H7 (cell line): ENCODE measurements around the gene JSRP1. TPM values are rescaled to one million over a fixed set of nuclear protein-coding genes. Genes with fewer than 3 reads are reported as not detected.
A peak's percentile ranks its signal among the peaks of the same experiment; 100 is the strongest.

ENCODE experiments used
- DNase-seq: peaks from one replicate; pipeline ENCODE4 v3.0.0; 2012
- H3K27me3 ChIP-seq: 2 replicates; pipeline ENCODE4 v1.6.0; 2011; ENCODE audit warnings: mild to moderate bottlenecking, low read length; ENCODE audit not compliant: control insufficient read depth, insufficient read depth
- H3K36me3 ChIP-seq: replicated peaks from 2 replicates; pipeline ENCODE4 v1.5.1; 2011; ENCODE audit warnings: low read length; ENCODE audit not compliant: control insufficient read depth, insufficient read depth
- H3K4me3 ChIP-seq: 2 replicates; pipeline ENCODE4 v1.5.1; 2011; ENCODE audit warnings: low read depth, mild to moderate bottlenecking, control low read depth, low read length, moderate library complexity; ENCODE audit not compliant: insufficient read depth
- total RNA-seq: library from RNA; depleted of rRNA; stranded (reverse); fragments of >200 nt; shearing (Covaris generic); gene quantifications from 2 replicates; pipeline ENCODE4 v1.2.3, GENCODE V29; 2014

Gene JSRP1
- total RNA-seq, 1 experiment from 2014 or later, result not detected

DNA sequence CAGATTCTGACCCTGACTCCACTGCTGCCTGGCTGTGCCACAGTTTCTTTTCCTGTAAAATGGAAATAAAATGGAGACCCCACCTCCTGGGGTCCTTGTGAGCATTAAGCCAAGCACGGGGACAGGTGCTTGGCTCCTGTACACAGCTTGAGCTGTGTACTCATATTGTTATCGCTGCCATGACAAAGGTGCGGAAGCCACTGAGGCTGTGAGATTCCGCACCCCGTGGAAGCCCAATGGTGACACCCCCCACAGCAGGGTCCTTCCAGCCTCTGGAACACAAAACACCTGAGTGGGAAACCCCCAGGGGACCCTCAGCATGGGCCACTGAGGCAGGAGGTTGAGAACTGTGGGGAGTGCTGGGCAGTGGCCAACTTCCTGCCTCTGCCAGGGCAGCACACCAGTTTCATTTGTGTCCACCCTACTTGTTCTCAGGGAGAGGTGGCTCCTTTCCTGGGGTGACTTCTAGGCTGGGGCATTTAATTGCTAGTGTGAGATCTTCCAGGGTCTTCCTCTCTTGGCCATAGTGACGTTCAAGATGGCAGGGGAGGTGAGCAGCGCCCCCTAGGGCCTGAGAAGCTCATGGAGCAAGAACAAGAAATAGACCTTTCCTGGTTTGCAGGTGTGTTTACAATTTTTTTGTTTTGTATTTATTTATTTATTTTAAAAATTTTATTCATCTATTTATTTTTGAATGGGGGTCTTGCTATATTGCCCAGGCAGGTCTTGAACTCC lies 5.4 kb upstream of the JSRP1 start:
- no peaks in the 10 kb centered on the region for H3K36me3 ChIP-seq
- H3K27me3 ChIP-seq, result no peaks in the 10 kb centered on the region
- peak; percentile 83 for DNase-seq
- no peak overlapping the region for H3K4me3 ChIP-seq

DNA sequence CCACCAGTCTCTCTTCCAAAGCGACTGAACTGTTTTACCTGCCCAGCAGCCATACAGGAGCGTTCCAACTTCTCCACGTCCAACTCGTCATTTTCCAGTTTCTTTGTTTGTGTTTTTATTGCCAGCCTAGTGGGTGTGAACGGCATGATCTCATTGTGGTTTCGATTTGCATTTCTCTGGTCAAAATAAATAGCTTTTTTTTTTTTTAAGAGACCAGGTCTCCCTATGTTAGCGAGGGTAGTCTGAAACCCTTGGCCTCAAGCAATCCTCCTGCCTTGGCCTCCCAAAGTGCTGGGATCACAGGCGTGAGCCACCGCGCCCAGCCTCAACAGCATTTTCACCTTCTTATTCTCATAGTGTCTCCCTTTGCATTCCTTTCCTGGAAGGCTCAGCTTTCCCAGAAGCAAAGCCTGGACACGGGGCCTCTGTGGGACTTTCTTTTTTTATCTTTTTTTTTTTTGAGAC lies 4.2 kb upstream of the JSRP1 start:
- no peak for DNase-seq
- Histone ChIP-seq H3K36me3 (no peaks in the 10 kb centered on the region), H3K4me3 (no peak overlapping the region), H3K27me3 (no peaks in the 10 kb centered on the region)

DNA sequence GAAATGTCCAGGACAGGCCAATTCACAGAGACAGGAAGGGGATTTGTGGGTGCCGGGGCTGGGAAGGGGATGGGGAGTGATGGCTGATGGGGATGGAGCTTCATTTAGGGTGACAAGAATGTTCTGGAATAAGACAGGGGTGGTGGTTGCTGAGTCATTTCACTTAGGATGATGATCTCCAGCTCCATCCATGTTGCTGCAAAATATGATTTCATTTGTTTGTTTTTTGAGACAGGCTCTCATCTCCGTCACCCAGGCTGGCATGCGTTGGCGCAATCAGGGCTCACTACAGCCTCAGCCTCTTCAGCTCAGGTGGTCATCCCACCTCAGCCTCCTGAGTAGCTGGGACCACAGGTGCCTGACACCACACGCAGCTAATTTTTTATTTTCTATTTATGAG lies 3.1 kb upstream of the JSRP1 start:
- Histone ChIP-seq H3K4me3 (no peak overlapping the region), H3K36me3 (no peaks in the 10 kb centered on the region), H3K27me3 (no peaks in the 10 kb centered on the region)
- DNase-seq, result no peak

DNA sequence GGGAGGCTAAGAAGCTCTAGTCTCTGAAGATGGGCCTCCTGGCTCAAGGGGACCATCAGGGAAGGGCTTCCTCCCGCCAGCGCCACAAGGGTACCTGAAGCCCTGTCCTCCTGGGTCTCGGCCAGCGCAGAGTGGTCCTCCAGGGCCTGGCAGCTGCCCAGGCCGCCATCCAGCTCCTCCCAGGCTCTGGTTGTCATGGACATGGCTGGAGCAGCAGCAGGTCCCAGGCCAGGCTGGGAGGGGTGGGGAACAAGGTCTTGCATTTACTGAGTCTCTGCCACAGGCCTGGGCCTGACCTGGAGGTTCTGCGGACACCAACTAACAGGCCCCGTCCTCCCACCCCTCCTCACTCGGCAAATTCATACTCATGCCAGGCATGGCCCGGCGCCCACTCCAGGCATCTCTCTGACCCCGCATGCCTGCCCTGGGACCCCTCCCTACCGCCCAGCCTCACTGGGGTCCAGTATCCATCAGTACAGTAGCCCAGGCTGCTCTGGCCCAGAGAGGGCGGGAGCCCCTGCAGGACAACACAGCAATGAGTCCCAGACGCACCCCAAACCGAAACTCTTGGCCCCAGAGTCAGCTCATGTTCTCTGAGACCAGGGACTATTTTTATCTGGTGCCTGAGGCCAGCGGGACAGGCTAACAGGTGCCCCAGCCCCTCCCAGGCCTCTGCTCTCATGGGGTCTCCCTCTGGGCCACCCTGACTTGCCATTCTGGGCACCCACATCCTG lies 938 bp downstream of the JSRP1 start:
- H3K27me3 ChIP-seq, result peaks cover 14% of the 10 kb centered on the region
- no peak overlapping the region for H3K4me3 ChIP-seq
- H3K36me3 ChIP-seq, result no peaks in the 10 kb centered on the region
- no peak for DNase-seq

DNA sequence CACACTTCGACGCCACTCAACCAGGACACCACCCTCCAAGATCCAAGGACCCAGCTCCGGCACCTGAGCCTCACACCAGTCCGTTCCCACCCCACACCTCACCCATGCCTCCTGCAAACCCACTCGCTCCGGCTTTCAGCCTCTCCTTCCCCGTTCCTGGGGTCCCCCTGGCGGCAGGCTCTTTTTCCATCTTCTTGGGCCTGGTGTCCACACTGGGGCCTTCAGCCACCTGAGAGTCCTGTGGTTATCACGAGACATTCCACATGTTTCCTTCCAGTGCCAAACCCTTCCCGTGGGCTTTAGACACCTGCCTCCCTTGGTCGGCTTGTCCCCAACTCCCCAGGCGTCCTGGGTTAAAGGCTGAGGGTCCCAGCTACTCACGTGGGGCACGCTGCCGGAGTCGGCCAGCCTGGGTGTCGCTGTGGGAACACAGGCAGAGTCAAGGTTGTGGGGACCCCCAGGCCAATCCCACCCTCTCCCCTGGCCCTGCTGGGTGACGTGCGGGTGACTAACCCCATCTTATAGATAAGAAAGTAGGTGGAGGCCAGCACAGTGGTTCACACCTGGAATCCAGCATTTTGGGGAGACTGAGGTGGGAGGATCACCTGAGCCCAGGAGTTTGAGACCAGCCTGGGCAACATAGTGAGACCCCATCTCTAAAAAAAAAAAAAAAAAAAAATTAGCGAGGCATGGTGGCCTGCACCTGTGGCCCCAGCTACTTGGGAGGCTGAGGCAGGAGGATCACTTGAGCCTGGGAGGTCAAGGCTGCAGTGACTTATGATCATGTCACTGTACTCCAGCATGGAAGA lies 1.9 kb downstream of the JSRP1 start:
- Histone ChIP-seq H3K4me3 (peak overlapping the region; percentile 47; the same call in 1 of the 2 replicates), H3K36me3 (no peaks in the 10 kb centered on the region), H3K27me3 (peaks cover 14% of the 10 kb centered on the region)
- DNase-seq, result peak; percentile 95

DNA sequence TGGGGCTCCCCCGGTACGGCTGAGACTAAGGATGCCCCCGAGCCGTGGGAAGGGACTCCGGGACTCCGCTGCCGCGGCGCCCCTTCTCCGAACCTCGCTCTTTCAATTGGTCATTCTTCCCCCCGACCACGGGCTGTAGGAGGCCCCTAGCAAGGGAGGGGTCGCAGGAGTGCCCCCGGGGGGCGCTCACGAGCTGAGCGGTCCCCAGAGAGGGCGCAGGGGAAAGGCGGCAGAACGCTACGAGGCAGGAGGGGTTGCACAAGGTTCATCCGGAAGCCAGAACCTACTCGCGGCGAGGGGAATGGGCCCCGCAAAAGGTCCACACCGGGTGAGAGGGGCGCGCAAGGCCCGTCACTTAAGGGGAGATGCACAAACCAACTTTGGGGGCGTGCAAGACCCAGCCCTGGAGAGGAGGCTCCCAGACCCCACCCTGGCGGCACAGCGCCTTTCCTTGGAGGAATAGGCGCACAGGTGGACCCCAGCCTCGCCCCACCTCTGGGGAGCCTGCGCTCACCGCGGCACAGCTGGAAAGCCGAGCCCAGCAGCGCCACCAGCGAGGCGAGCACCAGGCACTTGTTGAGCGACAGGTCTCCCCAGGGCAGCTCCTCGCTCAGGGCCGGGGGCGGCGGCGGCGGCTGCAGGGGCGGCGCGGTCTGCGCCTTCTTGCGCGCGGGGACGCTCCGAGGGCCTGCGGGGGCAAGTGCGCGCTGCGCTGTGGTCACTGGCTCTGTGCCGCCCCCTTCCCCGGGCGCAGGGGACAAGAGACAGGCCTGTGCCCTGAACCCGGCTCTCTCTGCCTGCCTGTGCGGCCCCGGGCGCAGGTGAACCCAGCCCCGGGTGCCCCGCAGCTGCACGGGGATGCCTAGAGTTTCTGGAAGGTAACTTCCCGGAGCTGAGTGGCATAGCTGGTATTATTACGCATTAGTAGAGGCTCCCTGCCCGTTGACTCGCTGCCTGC lies 2.8 kb downstream of the JSRP1 start:
- Histone ChIP-seq H3K36me3 (no peaks in the 10 kb centered on the region), H3K4me3 (peak overlapping the region; percentile 47), H3K27me3 (peaks cover 14% of the 10 kb centered on the region)
- DNase-seq, result peak; percentile 96

DNA sequence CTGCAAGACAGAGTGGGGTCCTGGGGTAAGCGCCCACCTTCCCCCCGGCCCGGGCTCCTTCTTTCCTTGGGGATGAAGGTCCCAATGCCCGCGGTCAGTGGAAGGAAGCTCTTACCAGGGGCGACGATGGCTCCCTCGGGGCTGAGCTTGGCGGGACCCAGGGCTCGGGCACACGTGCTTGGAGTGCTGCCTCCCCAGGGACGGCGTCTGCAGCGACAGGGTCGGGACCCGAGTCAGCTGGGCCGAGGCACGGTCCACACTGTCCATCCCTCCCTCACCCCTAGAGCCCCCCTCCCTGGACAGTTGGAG lies 3.5 kb downstream of the JSRP1 start:
- no peak for DNase-seq
- H3K27me3 ChIP-seq, result peaks cover 14% of the 10 kb centered on the region
- H3K4me3 ChIP-seq, result peak overlapping the region; percentile 47; the same call in 1 of the 2 replicates
- no peaks in the 10 kb centered on the region for H3K36me3 ChIP-seq

DNA sequence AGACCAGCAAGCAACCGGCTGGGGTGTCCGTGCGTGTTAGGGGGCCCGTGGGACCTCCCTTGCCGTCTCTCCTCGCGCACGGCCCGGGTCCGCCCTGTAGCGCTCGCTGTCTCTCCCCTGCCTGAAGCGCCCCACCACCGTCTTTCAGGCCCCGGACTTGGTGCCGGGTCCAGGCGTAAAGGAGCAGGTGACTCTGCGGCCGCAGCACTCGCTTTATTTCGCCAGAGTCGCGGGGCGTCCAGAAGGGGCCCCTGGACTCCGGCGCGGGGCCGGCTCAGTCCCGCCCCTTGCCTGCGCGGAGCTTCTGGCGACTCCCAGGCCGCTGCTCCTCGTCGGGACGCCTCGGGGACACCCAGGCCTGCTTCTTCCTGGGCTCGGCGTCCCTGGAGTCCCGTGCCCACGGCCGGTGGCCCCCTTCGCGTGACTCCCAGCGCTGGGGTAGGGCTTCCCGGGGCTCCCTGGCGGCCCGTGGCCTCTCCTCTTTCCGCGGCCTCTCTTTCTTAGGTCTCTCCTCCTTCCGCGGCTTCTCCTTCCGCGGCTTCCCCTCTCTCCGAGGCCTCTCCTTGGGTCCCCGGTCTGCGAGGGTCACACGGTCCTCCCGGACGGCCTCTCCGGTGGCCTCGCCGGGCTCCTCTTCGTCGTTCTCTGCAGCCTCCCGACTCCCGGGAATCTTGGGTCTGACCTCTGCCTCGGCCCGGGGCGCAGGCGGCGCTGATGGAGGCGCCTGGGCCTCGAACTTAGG lies 4.0 kb downstream of the JSRP1 start:
- H3K36me3 ChIP-seq, result peaks cover 1% of the 10 kb centered on the region
- DNase-seq, result peak; percentile 85
- peaks cover 14% of the 10 kb centered on the region for H3K27me3 ChIP-seq
- no peak overlapping the region for H3K4me3 ChIP-seq

DNA sequence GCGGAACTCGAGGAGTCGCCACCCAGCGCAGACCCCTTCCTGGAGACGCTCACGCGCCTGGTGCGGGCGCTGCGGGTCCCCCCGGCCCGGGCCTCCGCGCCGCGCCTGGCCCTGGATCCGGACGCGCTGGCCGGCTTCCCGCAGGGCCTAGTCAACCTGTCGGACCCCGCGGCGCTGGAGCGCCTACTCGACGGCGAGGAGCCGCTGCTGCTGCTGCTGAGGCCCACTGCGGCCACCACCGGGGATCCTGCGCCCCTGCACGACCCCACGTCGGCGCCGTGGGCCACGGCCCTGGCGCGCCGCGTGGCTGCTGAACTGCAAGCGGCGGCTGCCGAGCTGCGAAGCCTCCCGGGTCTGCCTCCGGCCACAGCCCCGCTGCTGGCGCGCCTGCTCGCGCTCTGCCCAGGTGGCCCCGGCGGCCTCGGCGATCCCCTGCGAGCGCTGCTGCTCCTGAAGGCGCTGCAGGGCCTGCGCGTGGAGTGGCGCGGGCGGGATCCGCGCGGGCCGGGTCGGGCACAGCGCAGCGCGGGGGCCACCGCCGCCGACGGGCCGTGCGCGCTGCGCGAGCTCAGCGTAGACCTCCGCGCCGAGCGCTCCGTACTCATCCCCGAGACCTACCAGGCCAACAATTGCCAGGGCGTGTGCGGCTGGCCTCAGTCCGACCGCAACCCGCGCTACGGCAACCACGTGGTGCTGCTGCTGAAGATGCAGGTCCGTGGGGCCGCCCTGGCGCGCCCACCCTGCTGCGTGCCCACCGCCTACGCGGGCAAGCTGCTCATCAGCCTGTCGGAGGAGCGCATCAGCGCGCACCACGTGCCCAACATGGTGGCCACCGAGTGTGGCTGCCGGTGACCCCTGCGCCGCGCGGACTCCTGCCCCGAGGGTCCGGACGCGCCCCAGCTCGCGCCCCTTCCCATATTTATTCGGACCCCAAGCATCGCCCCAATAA lies 4.8 kb downstream of the JSRP1 start:
- H3K27me3 ChIP-seq, result peaks cover 14% of the 10 kb centered on the region
- H3K4me3 ChIP-seq, result no peak overlapping the region
- DNase-seq, result no peak
- peaks cover 6% of the 10 kb centered on the region for H3K36me3 ChIP-seq

DNA sequence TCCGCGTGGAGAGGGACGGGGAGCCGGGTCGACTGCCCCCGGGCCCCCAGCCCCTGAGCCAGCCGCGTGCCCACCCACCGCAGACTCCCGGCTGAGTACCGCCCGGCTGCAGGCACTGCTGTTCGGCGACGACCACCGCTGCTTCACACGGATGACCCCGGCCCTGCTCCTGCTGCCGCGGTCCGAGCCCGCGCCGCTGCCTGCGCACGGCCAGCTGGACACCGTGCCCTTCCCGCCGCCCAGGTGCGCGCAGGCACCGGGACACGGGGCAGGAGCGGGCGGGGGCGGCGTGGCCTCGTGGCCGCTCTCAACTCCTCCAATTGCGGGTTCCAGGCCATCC lies 5.5 kb downstream of the JSRP1 start:
- Histone ChIP-seq H3K27me3 (peaks cover 14% of the 10 kb centered on the region), H3K4me3 (no peak overlapping the region)

DNA sequence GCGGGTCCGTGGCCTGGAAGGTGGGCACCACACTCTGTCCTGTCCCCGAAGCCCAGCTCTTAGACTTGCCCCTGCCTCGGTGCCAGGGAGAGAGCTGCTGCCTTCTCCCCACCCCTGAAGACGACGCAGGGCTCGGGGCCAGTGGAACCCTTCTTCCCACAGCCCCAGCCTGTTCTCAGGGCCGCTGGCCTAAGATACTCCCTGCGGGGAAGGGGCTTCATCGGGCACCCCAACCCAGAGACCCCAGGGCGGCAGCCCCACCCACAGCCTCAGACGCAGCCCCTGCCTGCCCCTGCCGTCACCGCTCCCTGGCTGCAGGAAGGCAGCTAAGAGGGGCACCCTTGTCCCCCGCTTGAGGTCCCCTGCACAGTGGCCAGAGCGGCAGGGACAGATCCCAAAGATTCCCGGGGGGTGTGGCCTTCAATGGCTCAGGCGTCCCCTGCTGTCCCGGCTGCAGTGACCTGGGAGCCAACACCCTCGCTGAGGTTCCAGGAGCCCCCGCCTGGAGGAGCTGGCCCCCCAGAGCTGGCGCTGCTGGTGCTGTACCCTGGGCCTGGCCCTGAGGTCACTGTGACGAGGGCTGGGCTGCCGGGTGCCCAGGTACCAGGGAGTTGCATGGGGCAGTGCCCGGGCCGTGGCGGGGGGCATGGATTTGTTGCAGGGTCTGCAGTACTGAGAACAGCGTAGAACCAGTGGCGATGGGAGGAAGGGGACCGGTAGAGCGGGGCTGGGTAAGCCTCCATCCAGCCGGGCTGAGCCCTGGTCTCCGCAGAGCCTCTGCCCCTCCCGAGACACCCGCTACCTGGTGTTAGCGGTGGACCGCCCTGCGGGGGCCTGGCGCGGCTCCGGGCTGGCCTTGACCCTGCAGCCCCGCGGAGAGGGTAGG lies 6.1 kb downstream of the JSRP1 start:
- peaks cover 14% of the 10 kb centered on the region for H3K27me3 ChIP-seq
- DNase-seq, result peak; percentile 84
- peaks cover 13% of the 10 kb centered on the region for H3K36me3 ChIP-seq
- no peak overlapping the region for H3K4me3 ChIP-seq

More for the DNA sequence above, 5.5 kb downstream of the JSRP1 start:
- peaks cover 10% of the 10 kb centered on the region for H3K36me3 ChIP-seq
- DNase-seq, result no peak
